Fibroblast of villous mesenchyme (primary cell): Measurements from ENCODE around the gene TRAPPC13. TPM values are rescaled to one million over a fixed set of nuclear protein-coding genes. Genes with fewer than 3 reads are reported as not detected.

Experiments used
- DNase-seq: peaks from one replicate; pipeline ENCODE4 v3.0.0-alpha.2; 2010; ENCODE audit warnings: low read depth
- H3K4me3 ChIP-seq: 2 replicates; pipeline ENCODE4 v1.5.1; 2011; ENCODE audit warnings: low read depth, mild to moderate bottlenecking, low read length
- CTCF ChIP-seq: IDR thresholded peaks from 2 replicates; pipeline ENCODE4 v1.5.1; 2012; ENCODE audit warnings: low read depth, mild to moderate bottlenecking, low read length; ENCODE audit not compliant: insufficient read depth
- small RNA-seq: library from RNA; depleted of rRNA; stranded (forward); fragments of <200 nt; gene quantifications from one replicate; pipeline ENCODE3, GENCODE V24; 2012
- total RNA-seq: library from RNA; depleted of rRNA; stranded (reverse); fragments of >200 nt; gene quantifications from 2 replicates; pipeline ENCODE4 v1.2.3, GENCODE V29; 2012

TRAPPC13 gene
- total RNA-seq, 1 donor, result 32.0 TPM

GRCh38 chr5:65699338-65699737, 74.5 kb downstream of the TRAPPC13 start:
- H3K4me3 ChIP-seq, result no peak overlapping the region
- no peak for DNase-seq
- TF ChIP-seq CTCF, result no peak

DNA sequence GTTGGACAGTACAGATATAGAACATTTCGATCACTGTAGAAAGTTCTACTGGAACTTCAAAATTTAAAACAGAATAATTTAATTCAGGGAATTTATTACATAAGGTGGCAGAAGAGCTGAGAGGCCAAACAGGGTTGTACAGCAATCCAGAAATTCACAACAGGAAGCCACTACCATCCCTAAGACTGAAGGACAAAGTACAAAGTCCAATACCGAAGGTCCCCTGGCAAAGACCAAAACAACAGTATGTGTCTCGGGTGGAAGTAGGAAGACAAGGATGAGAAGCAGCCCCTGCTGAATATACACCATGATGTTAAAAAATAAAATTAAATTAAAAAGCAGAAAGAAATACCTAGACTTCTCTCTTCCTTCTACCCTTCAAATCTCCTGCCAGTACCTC, 77.2 kb downstream of the TRAPPC13 start:
- DNase-seq, result no peak
- TF ChIP-seq CTCF, result no peak
- H3K4me3 ChIP-seq, result no peak overlapping the region

DNA sequence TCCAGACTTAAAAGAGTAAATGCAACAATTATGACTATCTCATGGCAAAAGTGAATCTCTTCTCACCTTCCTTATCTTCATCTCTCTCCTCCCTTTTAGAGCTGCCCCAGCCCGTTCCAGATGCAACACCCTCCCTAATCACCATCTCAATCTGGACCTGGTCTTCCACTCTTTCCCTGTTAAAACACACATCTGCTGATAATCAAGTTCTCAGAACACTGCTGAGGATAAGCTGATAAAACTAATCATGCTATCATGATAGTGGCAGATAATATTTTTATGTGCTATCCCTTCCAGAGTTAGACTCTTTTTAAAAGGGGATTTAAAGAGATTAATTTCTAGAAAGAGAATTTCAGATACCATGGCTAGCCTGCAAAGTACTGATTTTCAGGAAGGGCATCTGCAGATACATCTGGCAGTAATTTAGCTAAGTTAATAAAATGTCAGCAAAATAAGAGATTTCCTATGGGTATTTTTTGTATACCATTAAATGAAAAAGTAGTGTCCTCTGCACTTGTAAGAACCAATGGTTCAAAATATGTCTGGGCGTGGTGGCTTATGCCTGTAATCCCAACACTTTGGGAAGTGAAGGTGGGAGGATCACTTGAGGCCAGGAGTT, 79.9 kb downstream of the TRAPPC13 start:
- H3K4me3 ChIP-seq, result no peak overlapping the region
- peak; percentile 11 for DNase-seq
- no peak for TF ChIP-seq CTCF

DNA sequence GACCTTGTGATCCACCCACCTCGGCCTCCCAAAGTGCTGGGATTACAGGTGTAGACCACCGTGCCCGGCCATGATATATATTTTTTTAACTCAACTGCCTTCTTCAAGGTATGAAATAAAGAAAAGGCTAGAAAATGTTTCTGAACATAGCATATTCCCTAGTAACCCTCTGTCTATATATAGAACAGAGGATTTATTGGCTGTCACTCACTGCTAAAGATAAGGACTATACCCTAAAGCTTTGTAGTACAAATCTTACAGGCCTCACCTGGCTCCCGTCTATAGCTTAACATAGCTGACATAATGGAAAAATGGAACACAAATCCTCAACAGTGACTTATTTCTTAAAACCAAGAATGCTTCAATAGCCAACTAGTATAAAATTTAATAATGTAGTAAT, 82.8 kb downstream of the TRAPPC13 start:
- no peak for DNase-seq
- H3K4me3 ChIP-seq, result no peak overlapping the region
- TF ChIP-seq CTCF, result no peak

DNA sequence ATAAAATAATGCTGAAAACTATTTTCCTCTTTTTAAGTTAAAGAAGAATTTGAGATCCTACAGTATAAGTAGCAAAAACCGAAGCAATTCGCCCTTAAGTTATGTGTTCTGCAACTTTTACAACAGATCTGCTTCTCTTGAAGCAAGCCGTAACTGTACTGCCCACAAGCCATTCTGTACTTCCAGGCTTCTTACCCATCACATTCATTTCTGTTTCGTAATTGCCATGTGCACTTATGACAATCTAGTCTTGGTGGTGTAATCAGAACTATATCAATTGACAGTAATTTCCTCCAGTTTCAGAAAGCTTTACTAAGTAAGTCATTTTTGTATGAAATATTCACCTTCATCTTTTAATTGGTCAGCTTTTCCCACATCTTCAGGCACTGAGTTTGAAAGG, 83.3 kb downstream of the TRAPPC13 start:
- no peak for TF ChIP-seq CTCF
- peak; percentile 17 for DNase-seq
- H3K4me3 ChIP-seq, result no peak overlapping the region

Small RNA genes within 50 kb of the gene (small RNA-seq; reads per million reads assigned to genes)
- gene RNU6-540P, result not detected

Other genes starting within 250 kb of the TRAPPC13 start
- gene ADAMTS6, start 143.1 kb upstream of the TRAPPC13 start, total RNA-seq, result 95.9 and 121 TPM in 2 replicates
- 18.0 and 25.9 TPM in 2 replicates for gene CENPK, start 61.9 kb upstream of the TRAPPC13 start, total RNA-seq
- 33.2 and 42.7 TPM in 2 replicates for gene PPWD1, start 61.7 kb upstream of the TRAPPC13 start, total RNA-seq
- 26.4 and 31.5 TPM in 2 replicates for gene TRIM23, start 694 bp upstream of the TRAPPC13 start, total RNA-seq
- gene SHLD3, start within 50 bp of the TRAPPC13 start, total RNA-seq, result 3.2 and 5.2 TPM in 2 replicates
- gene SGTB, start 97.1 kb downstream of the TRAPPC13 start, total RNA-seq, result 15.5 and 21.2 TPM in 2 replicates
- gene NLN, start 97.2 kb downstream of the TRAPPC13 start, total RNA-seq, result 27.7 and 36.7 TPM in 2 replicates